ENCODE results near the gene OTOR. TPM values are rescaled to one million over a fixed set of nuclear protein-coding genes. Genes with fewer than 3 reads are reported as not detected.

OTOR gene
- total and polyA plus RNA-seq, 2 of the 8 experiments (the other 6 are each of a cell fraction or from before 2014, with no cell fraction given) = not detected

DNA sequence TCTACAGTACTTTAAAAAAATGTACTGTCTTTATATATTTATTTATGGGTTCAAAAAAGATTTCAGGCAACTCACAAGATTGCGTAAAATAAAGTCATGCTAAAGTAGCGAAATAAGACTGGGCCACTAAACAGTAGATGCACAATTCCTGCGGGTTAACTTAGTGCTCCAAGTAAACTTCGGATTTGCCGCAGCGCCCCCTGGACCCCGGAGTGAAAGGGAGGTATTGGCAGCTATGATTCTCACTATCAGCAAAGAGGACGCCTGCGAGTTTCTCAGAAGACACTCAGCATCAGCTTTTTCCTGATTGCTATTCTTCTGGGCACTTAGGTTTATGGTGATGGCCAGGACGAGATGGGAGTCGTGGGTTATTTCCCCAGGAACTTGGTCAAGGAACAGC, 1.4 kb downstream of the OTOR start:
- Histone ChIP-seq H3K4me1 (replicated peaks in 1 of 4; ENCODE audit: control insufficient read depth in 3 of 4, insufficient read depth in 4 of 4, low read length in 3 of 4) (peaks cover 0 to 5% (median 2%) of the 10 kb centered on the region in 4 experiments; a peak in 4 of 7 replicates), H2BK15ac (ENCODE audit: low read length) (no peak overlapping the region), H3K36me3 (ENCODE audit: control insufficient read depth in 2 of 4, insufficient read depth in 4 of 4, low read length in 3 of 4) (no peaks in the 10 kb centered on the region), H3K79me2 (ENCODE audit: control insufficient read depth in 1 of 2, insufficient read depth in 2 of 2, low read length in 2 of 2) (no peaks in the 10 kb centered on the region), H3K18ac (ENCODE audit: extremely low read depth, low read length) (no peak overlapping the region), H2AK5ac (ENCODE audit: low read depth, low read length) (no peak overlapping the region), H3K27ac (ENCODE audit: low read depth, low read length) (no peak overlapping the region), H3K9ac (replicated peaks in 1 of 4; ENCODE audit: extremely low read depth in 1 of 4, low read depth in 3 of 4, low read length in 3 of 4) (no peak overlapping the region), H3K4ac (replicated peaks; ENCODE audit: insufficient read length, low read depth, low read length) (no peak overlapping the region), H2BK12ac (ENCODE audit: low read depth, low read length) (no peak overlapping the region), H3K27me3 (replicated peaks in 1 of 4; ENCODE audit: control insufficient read depth in 3 of 4, extremely low read depth in 1 of 4, insufficient read depth in 3 of 4, low read length in 3 of 4) (no peaks in the 10 kb centered on the region), H4K8ac (ENCODE audit: extremely low read depth, insufficient read depth, low read length) (no peak overlapping the region), H2BK5ac (ENCODE audit: low read depth, low read length) (no peak overlapping the region), H3K9me3 (ENCODE audit: insufficient read depth in 2 of 2, low read depth in 1 of 2, low read length in 1 of 2) (no peaks in the 10 kb centered on the region), H3K4me3 (ENCODE audit: extremely low read depth in 1 of 4, insufficient read depth in 2 of 4, low read depth in 3 of 4, low read length in 4 of 4) (no peak overlapping the region), H2BK20ac (ENCODE audit: low read length) (no peak overlapping the region), H3K4me2 (ENCODE audit: insufficient read depth in 1 of 2, low read depth in 2 of 2, low read length in 2 of 2) (no peak overlapping the region), H3K79me1 (ENCODE audit: low read depth, low read length) (no peaks in the 10 kb centered on the region), H3K23me2 (ENCODE audit: low read depth, low read length) (no peaks in the 10 kb centered on the region; the same call in 1 of the 2 replicates), H4K5ac (ENCODE audit: insufficient read length, low read depth, low read length) (no peak overlapping the region), H4K20me1 (replicated peaks in 1 of 2; ENCODE audit: control insufficient read depth in 1 of 2, insufficient read depth in 2 of 2, low read length in 2 of 2) (no peaks in the 10 kb centered on the region), H2BK120ac (replicated peaks; ENCODE audit: low read depth, low read length) (no peak overlapping the region), H3K23ac (ENCODE audit: insufficient read length) (no peak overlapping the region), H2AFZ (ENCODE audit: low read length) (peak overlapping the region; percentile 26; the same call in 1 of the 2 replicates), H3K14ac (ENCODE audit: insufficient read length) (no peak overlapping the region), H4K91ac (replicated peaks; ENCODE audit: insufficient read length, low read length) (no peak overlapping the region), H3K56ac (replicated peaks; ENCODE audit: insufficient read length, low read depth, low read length) (no peak overlapping the region)
- POLR2A ChIA-PET (ENCODE audit: partially characterized antibody) = no interaction called here
- DNase-seq (ENCODE audit: low read depth in 1 of 2, low spot score in 2 of 2) (peak in 1 of 2 experiments; percentile 74), FAIRE-seq (no peak)
- WGBS, 2 experiments (ENCODE audit: extremely low coverage in 1 of 2, insufficient coverage in 1 of 2, insufficient read length in 1 of 2, insufficient replicate concordance in 2 of 2, low coverage in 1 of 2, low lambda C conversion rate in 2 of 2, missing lambda C conversion rate in 1 of 2) = 50% methylated on average over 11 of the region's 11 CpGs; no CpG with 5 or more reads in 1 of the 2 experiments
- CTCF ChIA-PET (ENCODE audit: partially characterized antibody) = interaction anchor here (0.5 to 4.2 kb wide), 14 partner anchors 8 to 672 kb away, joined by 3 to 42 read pairs (median 3); no protein-coding TSS in a partner anchor
- no peak for TF ChIP-seq E2F6 (IDR thresholded peaks at IDR 0.05)
- TF ChIP-seq, protein P1, sequence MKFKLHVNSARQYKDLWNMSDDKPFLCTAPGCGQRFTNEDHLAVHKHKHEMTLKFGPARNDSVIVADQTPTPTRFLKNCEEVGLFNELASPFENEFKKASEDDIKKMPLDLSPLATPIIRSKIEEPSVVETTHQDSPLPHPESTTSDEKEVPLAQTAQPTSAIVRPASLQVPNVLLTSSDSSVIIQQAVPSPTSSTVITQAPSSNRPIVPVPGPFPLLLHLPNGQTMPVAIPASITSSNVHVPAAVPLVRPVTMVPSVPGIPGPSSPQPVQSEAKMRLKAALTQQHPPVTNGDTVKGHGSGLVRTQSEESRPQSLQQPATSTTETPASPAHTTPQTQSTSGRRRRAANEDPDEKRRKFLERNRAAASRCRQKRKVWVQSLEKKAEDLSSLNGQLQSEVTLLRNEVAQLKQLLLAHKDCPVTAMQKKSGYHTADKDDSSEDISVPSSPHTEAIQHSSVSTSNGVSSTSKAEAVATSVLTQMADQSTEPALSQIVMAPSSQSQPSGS (IDR thresholded peaks at IDR 0.05; ENCODE audit: low read length) = no peak

All from H1 (cell line).